ENCODE measurements around the gene ITGA7. TPM values are rescaled to one million over a fixed set of nuclear protein-coding genes. Genes with fewer than 3 reads are reported as not detected.

ITGA7 gene
- total and polyA plus RNA-seq, 8 donors: 10.3 to 62.4 (median 20.7) TPM

DNA sequence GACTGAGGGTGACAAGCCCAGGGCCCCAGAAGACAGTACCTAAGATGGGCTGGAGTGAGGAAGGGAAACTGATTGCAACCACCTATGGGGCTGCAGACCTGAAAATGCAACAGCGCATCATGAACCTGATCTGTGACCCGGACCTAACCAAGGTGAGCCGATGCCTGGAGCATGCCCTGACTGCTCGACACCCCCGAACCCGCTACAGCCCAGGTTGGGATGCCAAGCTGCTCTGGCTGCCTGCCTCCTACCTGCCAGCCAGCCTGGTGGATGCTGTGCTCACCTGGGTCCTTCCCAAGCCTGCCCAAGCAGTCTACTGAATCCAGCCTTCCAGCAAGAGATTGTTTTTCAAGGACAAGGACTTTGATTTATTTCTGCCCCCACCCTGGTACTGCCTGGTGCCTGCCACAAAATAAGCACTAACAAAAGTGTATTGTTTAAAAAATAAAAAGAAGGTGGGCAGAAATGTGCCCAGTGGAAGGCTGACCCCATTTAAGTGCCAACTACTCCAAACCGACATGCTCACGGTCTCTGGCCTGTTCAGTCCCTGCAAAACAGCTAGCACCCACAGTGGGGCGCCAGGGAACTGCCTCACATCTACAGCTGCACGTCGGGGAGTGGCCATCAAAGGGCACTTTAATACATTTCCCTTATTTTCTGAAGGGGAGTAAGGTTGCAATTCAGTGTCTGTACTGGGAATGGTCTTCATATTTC lies 16.7 kb upstream of the ITGA7 start:
- no peak overlapping the region for H3K4me3 ChIP-seq
- ATAC-seq (no peak), DNase-seq (peak in 2 of 4 donors; percentile 61 to 64)
- H3K4me1 ChIP-seq: peaks cover 17 to 70% of the 10 kb centered on the region in 2 donors
- intact Hi-C loops (cut with DNase I): no loop called here
- no peak overlapping the region for H3K27ac ChIP-seq
- no peaks in the 10 kb centered on the region for H3K9me3 ChIP-seq
- H3K36me3 ChIP-seq: peaks cover 0 to 60% of the 10 kb centered on the region in 2 donors
- TF ChIP-seq, protein P1, sequence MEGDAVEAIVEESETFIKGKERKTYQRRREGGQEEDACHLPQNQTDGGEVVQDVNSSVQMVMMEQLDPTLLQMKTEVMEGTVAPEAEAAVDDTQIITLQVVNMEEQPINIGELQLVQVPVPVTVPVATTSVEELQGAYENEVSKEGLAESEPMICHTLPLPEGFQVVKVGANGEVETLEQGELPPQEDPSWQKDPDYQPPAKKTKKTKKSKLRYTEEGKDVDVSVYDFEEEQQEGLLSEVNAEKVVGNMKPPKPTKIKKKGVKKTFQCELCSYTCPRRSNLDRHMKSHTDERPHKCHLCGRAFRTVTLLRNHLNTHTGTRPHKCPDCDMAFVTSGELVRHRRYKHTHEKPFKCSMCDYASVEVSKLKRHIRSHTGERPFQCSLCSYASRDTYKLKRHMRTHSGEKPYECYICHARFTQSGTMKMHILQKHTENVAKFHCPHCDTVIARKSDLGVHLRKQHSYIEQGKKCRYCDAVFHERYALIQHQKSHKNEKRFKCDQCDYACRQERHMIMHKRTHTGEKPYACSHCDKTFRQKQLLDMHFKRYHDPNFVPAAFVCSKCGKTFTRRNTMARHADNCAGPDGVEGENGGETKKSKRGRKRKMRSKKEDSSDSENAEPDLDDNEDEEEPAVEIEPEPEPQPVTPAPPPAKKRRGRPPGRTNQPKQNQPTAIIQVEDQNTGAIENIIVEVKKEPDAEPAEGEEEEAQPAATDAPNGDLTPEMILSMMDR (IDR thresholded peaks at IDR 0.05): peak; percentile 28 to 43
- no peaks in the 10 kb centered on the region for H3K27me3 ChIP-seq

DNA sequence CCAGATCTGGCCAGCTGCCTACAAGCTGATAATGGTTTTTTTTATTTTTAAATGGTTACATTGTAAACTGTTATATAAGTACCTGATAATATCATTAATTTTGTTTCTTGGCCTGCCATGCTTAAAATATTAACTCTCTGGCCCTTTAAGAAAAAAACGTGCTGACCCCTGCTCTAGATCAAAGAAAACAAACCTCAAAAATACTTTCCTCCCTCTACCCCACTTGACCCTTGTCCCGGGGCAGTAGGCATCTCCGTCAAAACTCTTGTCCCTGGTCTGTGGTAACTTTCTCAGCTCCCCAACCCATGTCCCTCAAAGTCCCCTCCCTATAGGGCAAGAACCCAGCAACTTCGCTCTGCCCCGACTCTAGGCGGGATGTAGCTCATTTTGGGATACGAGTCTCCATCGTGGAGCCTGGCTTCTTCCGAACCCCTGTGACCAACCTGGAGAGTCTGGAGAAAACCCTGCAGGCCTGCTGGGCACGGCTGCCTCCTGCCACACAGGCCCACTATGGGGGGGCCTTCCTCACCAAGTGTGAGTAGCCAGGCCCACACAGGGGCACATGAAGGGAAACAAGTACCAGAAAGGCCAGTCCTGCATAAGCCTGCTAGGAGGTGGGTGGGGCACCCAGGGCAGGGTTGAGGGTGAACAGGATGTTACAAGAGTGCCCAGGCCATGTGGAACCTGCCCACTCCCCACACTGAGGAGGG lies 16.0 kb upstream of the ITGA7 start:
- intact Hi-C loops (cut with DNase I): no loop called here
- no peak for ATAC-seq
- TF ChIP-seq, protein P1 (IDR thresholded peaks at IDR 0.05): no peak

DNA sequence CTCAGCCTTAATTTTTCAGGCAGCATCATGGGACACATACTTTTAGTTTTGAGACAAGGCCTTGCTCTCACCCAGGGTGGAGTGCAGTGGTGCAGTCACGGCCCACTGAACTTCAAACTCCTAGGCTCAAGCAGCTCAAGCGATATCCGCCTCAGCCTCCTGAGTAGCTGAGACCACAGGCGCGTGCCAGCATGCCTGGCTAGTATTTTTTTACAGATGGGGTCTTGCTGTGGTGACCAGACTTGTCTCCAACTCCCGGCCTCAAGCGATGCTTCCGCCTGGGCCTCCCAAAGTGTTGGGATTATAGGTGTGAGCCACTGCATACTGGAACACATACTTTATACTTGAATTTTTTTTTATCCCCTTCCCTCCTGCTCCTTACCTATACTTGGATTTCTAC lies 15.2 kb upstream of the ITGA7 start:
- TF ChIP-seq, protein P1 (IDR thresholded peaks at IDR 0.05): no peak
- H3K9me3 ChIP-seq: no peaks in the 10 kb centered on the region
- H3K4me1 ChIP-seq: peaks cover 20 to 82% of the 10 kb centered on the region in 2 donors
- ATAC-seq: no peak
- no peak for DNase-seq
- H3K27me3 ChIP-seq: no peaks in the 10 kb centered on the region
- H3K36me3 ChIP-seq: peaks cover 0 to 65% of the 10 kb centered on the region in 2 donors
- peak overlapping the region in 1 of 2 donors; percentile 18 for H3K27ac ChIP-seq
- intact Hi-C loops (cut with DNase I): no loop called here
- H3K4me3 ChIP-seq: no peak overlapping the region

More for the DNA sequence above, 16.0 kb upstream of the ITGA7 start:
- H3K36me3 ChIP-seq: peaks cover 0 to 65% of the 10 kb centered on the region in 2 donors
- H3K27ac ChIP-seq: no peak overlapping the region
- peak in 1 of 4 donors; percentile 31 for DNase-seq
- H3K27me3 ChIP-seq: no peaks in the 10 kb centered on the region
- no peaks in the 10 kb centered on the region for H3K9me3 ChIP-seq
- no peak overlapping the region for H3K4me3 ChIP-seq
- H3K4me1 ChIP-seq: peaks cover 17 to 75% of the 10 kb centered on the region in 2 donors

DNA sequence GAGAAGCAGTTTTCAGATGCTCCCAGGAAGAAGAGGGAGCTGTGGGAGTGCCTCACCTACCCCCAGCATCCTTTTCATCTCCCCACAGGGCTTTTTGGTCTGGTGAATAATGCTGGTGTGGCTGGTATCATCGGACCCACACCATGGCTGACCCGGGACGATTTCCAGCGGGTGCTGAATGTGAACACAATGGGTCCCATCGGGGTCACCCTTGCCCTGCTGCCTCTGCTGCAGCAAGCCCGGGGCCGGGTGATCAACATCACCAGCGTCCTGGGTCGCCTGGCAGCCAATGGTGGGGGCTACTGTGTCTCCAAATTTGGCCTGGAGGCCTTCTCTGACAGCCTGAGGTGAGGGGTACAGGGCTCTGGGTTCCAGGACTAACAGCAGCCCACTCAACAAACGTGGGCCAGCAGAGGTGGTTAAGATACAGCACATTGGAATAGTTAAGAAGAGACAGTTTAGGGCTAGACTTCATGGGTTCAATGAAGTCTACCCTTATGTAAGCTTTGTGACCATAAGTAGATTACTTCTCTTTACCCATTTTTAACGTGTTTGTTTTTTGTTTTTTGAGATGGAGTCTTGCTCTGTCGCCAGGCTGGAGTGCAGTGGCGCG lies 14.0 kb upstream of the ITGA7 start:
- ATAC-seq (no peak), DNase-seq (no peak)
- Histone ChIP-seq H3K9me3 (no peaks in the 10 kb centered on the region), H3K27me3 (no peaks in the 10 kb centered on the region), H3K36me3 (peaks cover 0 to 59% of the 10 kb centered on the region in 2 donors), H3K4me1 (peaks cover 24 to 82% of the 10 kb centered on the region in 2 donors), H3K4me3 (no peak overlapping the region), H3K27ac (peak overlapping the region in 1 of 2 donors; percentile 39)
- TF ChIP-seq, protein P1 (IDR thresholded peaks at IDR 0.05): no peak
- intact Hi-C loops (cut with DNase I): no loop called here
